ENCODE measurements around the gene SDHAF3.

DNA sequence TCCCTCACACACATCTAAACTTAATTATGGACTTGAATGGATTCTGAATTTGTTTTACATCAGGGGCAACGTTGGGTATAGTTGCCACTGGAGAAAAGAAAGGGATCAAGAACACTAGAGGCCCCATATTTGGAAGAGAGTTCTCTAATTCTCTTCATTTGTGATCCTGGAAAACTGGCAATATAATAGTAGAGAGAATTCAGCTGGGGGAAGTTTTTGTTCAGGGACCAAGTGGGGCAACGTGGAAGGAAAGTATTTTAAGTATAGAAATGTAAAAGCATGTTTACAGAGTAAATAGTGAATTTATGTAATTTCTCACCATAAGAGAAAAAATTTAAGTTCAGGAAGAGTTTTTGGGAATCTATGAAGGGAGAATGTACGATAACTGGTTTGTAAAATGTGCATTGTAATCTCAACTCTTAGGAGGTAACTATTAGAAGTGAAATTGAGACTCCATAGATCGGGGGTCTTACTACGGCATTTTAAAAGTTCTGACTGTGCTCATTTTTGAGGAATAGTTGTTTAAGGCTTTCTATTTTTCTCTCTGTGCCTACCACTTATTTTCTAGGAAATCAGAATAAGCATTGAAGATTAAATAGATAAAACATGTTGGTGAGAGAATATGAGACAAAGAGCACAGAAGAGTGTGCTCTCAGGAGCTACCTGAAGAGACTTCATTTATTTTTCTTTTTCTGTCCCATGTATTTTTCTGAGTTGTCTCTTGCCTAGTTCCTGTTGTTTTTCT lies 3.4 kb downstream of the SDHAF3 start:
- TF ChIP-seq ZNF274 (IDR thresholded peaks at IDR 0.05; ENCODE audit: low read depth, low read length) (no peak), SIN3A (IDR thresholded peaks at IDR 0.05; ENCODE audit: low read depth) (no peak), EZH2 (IDR thresholded peaks at IDR 0.05) (no peak), REST (IDR thresholded peaks at IDR 0.05; ENCODE audit: low read depth) (no peak), POLR2A (IDR thresholded peaks at IDR 0.05; ENCODE audit: borderline replicate concordance, extremely low read depth, insufficient read depth, insufficient read length) (no peak), SP1 (IDR thresholded peaks at IDR 0.05; ENCODE audit: low read depth) (no peak), POLR2AphosphoS5 (IDR thresholded peaks at IDR 0.05; ENCODE audit: low read depth, low read length) (no peak), JUND (IDR thresholded peaks at IDR 0.05) (no peak)
- TF ChIP-seq, protein P1, sequence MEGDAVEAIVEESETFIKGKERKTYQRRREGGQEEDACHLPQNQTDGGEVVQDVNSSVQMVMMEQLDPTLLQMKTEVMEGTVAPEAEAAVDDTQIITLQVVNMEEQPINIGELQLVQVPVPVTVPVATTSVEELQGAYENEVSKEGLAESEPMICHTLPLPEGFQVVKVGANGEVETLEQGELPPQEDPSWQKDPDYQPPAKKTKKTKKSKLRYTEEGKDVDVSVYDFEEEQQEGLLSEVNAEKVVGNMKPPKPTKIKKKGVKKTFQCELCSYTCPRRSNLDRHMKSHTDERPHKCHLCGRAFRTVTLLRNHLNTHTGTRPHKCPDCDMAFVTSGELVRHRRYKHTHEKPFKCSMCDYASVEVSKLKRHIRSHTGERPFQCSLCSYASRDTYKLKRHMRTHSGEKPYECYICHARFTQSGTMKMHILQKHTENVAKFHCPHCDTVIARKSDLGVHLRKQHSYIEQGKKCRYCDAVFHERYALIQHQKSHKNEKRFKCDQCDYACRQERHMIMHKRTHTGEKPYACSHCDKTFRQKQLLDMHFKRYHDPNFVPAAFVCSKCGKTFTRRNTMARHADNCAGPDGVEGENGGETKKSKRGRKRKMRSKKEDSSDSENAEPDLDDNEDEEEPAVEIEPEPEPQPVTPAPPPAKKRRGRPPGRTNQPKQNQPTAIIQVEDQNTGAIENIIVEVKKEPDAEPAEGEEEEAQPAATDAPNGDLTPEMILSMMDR (IDR thresholded peaks at IDR 0.05 in 2 of 3, conservative IDR thresholded peaks at IDR 0.05 in 1 of 3; ENCODE audit: borderline replicate concordance in 1 of 3, insufficient read depth in 1 of 3, low read depth in 2 of 3, low read length in 2 of 3) = no peak
- TF ChIP-seq, protein P2, sequence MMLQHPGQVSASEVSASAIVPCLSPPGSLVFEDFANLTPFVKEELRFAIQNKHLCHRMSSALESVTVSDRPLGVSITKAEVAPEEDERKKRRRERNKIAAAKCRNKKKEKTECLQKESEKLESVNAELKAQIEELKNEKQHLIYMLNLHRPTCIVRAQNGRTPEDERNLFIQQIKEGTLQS (IDR thresholded peaks at IDR 0.05) = no peak

Measured in HCT116 (cell line).